ENCODE measurements around the gene FBXW12.
"Not testable (repeated sequence)": the region's sequence is repeated elsewhere in the genome, so short reads cannot be mapped to it uniquely, and the experiment has no call there.

Gene FBXW12

GRCh38 chr3:48372862-48373435, 930 bp downstream of the FBXW12 start:
- DNase-seq (ENCODE audit: low read depth in 2 of 2) = no peak

- DNase-seq (ENCODE audit: low read depth in 2 of 2) = no peak
These were observed 15.6 kb downstream of the FBXW12 start for GRCh38 chr3:48387634-48388033.

GRCh38 chr3:48388966-48389365, 16.9 kb downstream of the FBXW12 start:
- DNase-seq (ENCODE audit: low read depth in 2 of 2) = no peak

GRCh38 chr3:48394391-48394790, 22.4 kb downstream of the FBXW12 start:
- no peak for DNase-seq (ENCODE audit: low read depth in 2 of 2)

- DNase-seq (ENCODE audit: low read depth in 2 of 2) = no peak
These were observed 23.7 kb downstream of the FBXW12 start for GRCh38 chr3:48395714-48396113.

- no peak for DNase-seq (ENCODE audit: low read depth in 2 of 2)
These were observed 26.0 kb downstream of the FBXW12 start for GRCh38 chr3:48397767-48398681.

GRCh38 chr3:48398701-48399386, 26.8 kb downstream of the FBXW12 start:
- no peak for DNase-seq (ENCODE audit: low read depth in 2 of 2)

- DNase-seq (ENCODE audit: low read depth in 2 of 2) = no peak
These were observed 27.6 kb downstream of the FBXW12 start for GRCh38 chr3:48399387-48400172.

- peak; percentile 28 to 41 for DNase-seq (ENCODE audit: low read depth in 2 of 2)
These were observed 28.9 kb downstream of the FBXW12 start for GRCh38 chr3:48400824-48401433.

GRCh38 chr3:48401434-48401901, 29.4 kb downstream of the FBXW12 start:
- not testable (repeated sequence) for DNase-seq (ENCODE audit: low read depth in 2 of 2)

GRCh38 chr3:48402281-48402732, 30.3 kb downstream of the FBXW12 start:
- DNase-seq (ENCODE audit: low read depth in 2 of 2) = no peak

GRCh38 chr3:48402907-48403306, 30.9 kb downstream of the FBXW12 start:
- DNase-seq (ENCODE audit: low read depth in 2 of 2) = no peak

- DNase-seq (ENCODE audit: low read depth in 2 of 2) = no peak
These were observed 31.8 kb downstream of the FBXW12 start for GRCh38 chr3:48403533-48404439.

- no peak for DNase-seq (ENCODE audit: low read depth in 2 of 2)
These were observed 32.7 kb downstream of the FBXW12 start for GRCh38 chr3:48404440-48405342.

- DNase-seq (ENCODE audit: low read depth in 2 of 2) = no peak
These were observed 33.4 kb downstream of the FBXW12 start for GRCh38 chr3:48405343-48405881.

GRCh38 chr3:48405971-48406370, 34.0 kb downstream of the FBXW12 start:
- DNase-seq (ENCODE audit: low read depth in 2 of 2) = no peak

- no peak for DNase-seq (ENCODE audit: low read depth in 2 of 2)
These were observed 34.7 kb downstream of the FBXW12 start for GRCh38 chr3:48406443-48407431.
